KG1 (cell line): ENCODE measurements around the gene TMEM18.

Source experiments
- DNase-seq: peaks from one replicate; lab custom pipeline; 2025; lab: John Stamatoyannopoulos, UW

The TMEM18 gene

DNA sequence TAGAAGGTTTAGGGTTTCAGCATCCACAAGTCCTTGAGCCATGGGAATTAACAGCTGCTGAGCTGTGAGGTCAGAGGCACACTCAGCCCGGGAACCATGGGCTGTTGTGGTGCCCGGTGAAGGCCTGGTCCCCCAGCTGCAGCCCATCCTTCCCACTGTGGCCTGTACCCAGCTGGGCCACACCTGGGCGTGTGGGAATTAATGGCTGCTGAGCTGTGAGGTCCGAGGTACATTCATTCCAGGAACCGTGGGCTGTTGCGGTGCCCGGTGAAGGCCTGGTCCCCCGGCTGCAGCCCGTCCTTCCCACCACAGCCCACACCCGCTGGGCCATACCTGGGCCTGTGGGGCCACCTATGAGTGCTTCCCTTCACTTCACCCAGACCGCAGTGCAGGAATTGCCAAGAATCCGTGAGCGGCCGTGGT, 25.2 kb downstream of the TMEM18 start:
- no peak for DNase-seq

DNA sequence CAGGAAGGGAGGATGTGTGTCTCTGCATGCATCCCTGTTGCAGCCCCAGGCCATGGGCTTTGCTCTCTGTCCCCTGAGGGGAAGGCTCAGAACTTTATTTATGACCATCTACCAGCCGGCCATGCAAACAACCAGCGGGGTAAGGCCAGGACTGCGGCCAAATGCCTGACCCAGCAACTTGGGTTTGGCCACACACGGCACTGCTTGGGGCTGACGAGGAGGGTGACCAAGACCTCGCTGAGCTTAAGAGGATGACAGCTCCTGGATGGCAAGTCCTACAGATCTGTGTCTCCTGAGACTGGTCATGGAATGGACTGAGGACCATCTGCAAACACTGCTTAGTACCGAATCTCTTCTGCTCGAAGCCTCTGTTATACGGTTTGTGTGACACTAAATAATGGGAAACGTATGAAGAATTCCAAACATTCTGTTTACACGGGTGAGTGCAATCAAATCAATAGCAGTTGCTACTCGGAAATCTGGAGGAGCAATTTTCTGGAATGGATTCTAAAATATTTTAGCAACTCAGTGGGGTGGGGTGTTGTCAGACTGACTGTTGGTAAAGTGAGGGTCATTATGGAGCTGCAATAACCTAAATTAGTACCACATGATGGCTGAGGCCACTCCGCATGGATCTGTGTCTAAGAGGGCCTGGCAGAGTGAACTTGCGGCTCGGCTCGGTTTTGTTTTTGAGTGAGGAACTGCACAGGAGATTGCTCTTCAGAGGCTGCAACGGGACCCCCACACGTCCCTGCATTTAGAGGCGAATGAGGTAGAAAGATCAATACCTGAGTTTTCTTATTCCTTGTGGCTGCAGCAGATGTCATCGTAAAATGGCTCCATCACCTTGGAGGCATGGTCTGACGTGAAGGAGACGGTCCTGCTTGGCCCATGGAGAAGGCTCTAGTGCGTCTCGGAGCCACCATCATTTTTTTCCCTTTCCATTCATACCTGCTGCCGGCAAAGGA, 26.6 kb downstream of the TMEM18 start:
- no peak for DNase-seq

GRCh38 chr2:649426-650342, 27.5 kb downstream of the TMEM18 start:
- no peak for DNase-seq

DNA sequence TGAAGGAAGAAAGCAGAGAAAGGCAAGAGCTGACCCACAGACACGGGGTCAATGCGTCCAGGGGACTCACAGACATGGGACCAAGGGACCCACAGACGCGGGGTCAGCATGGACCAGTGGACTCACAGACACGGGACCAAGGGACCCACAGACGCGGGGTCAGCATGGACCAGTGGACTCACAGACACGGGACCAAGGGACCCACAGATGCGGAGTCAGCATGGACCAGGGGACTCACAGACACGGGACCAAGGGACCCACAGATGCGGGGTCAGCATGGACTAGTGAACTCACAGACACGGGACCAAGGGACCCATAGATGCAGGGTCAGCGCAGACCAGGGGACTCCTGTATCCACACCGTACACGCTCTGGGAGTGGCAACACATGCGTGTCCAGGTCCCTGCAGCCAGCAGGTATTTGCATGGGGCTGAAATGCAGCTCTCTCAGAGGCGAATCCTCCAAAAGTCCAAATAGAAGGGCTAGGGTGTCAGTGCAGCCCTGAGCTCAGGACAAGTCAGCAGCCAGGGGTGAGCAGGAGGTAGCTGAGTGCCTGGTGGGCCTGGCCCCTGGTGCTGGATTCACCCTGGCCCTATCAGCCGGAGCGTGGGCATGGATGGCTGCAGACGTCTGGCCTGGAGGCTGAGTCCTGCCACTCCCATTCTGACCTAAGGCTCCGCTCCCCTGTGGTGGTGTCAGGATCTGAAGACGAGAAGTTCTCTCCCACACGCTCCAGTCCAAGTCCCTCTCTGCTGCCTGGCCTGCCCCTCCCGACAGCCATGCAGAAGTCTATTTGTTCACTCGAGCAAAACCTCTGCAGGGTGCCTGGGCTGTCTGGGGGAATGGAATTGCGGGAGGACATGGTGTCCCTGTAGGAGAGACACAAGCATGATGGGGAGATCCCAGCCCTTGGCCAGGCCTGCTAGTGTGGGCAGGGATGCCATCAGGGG, 28.5 kb downstream of the TMEM18 start:
- DNase-seq = no peak

DNA sequence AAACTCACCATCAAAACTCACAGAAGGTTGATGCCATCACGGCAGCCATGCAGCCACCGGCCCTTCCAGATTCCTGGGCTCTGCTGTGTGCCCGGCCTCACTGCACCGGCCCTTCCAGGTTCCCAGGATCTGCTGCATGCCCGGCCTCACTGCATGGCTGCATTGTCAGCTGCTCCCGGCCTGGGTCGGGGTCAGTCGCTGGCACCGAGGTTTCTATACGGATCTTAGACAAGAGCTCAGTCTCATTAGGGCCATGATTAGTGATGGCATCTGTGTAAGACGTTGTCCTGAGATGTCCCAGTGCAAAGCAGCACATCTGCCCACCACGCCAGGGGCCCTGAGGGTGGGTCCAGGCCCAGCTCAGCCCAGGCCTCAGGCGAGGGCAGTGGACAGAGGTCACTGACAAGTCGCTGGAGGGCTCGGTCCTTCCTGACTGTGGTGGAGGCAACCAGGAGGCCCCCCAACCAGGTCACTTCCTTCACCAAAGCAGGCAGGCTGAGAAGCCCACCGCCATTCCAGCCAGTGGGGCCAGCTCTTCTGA, 29.4 kb downstream of the TMEM18 start:
- DNase-seq = no peak

GRCh38 chr2:647003-647560, 30.1 kb downstream of the TMEM18 start:
- DNase-seq = no peak

DNA sequence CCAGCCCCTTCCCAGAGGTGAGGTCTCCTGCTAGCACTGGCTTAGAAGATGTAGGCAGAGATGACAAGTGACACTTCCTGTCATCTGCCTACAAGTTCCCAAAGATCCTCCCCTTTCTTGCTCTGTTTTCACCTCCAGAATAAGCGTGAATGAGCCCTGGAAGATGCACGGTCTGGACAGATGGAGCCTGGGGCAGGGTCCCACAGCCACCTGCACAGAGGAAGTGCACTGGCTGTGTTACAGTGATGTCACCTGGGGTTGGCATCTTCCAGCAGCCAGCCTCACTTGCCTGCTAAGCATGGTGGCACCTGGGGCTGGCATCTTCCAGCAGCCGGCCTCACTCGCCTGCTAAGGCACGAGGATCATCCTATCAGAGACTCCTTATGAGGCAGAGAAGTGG, 32.3 kb downstream of the TMEM18 start:
- DNase-seq = no peak

GRCh38 chr2:643761-644160, 33.4 kb downstream of the TMEM18 start:
- no peak for DNase-seq

GRCh38 chr2:643334-643733, 33.9 kb downstream of the TMEM18 start:
- no peak for DNase-seq

DNA sequence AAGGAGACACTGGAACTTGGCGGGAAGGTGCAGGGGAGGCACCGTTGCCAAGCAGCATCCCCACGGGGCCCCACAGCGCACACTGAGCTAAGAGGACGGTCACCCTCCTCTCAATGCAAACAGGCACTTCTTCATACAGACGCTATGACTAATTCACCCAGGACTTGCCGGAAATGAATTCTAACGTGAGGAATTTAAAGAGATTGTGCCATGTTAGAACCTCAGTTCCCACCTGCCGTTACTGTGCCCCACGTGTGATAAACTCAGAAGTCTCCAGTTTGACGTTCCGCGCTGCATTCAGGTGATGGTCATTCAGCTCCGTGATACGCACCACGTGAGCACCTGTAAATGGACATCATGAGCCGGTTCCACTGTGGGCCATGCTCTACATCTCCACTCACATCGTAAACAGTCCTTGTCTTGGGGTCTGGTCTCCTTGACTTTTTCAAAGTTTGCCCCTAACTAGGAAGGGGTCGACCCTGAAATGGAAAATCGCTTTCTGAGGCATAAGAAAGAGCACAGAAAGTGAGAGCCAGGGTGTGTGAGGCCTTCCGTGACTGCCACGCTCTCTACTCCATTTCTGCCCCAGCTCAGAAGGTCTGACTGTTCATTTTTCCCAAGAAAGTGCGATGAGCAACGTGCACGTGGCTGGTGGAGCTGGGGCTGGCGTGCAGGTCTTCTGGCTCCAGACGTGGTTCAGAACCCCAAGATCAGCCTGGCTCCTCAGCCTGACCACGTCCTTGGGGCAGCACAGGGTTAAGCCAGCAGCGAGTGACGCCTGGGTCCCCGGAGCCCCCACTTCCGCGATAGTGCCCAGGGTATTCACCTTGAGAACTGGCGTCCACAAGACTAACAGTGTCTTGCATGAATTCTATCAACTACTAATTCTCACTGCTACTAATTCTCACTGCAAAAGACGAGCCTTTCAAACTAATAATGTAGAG, 35.1 kb downstream of the TMEM18 start:
- DNase-seq = no peak

- DNase-seq = no peak
These were observed 35.9 kb downstream of the TMEM18 start for GRCh38 chr2:641164-641871.

GRCh38 chr2:639703-640102, 37.5 kb downstream of the TMEM18 start:
- DNase-seq = no peak

- DNase-seq = no peak
These were observed 39.4 kb downstream of the TMEM18 start for GRCh38 chr2:637804-638203.

GRCh38 chr2:637406-637776, 39.8 kb downstream of the TMEM18 start:
- DNase-seq = no peak

GRCh38 chr2:636641-637405, 40.4 kb downstream of the TMEM18 start:
- peak; percentile 30 for DNase-seq

GRCh38 chr2:635687-636621, 41.3 kb downstream of the TMEM18 start:
- no peak for DNase-seq

GRCh38 chr2:634636-635388, 42.4 kb downstream of the TMEM18 start:
- no peak for DNase-seq
